Measurements from ENCODE around the gene SBK2. TPM values are rescaled to one million over a fixed set of nuclear protein-coding genes. Genes with fewer than 3 reads are reported as not detected.

Gene SBK2
- total and polyA plus RNA-seq, 2 donors (not counting 1 experiment from before 2014, with no cell fraction given) = not detected

GRCh38 chr19:55488986-55489710 lies 47.8 kb downstream of the SBK2 start:
- no peak overlapping the region for H3K9ac ChIP-seq (ENCODE audit: insufficient read depth, low read length)
- no peaks in the 10 kb centered on the region for H3K27me3 ChIP-seq (ENCODE audit: control insufficient read depth, insufficient read depth, low read length)
- H3K4me1 ChIP-seq (ENCODE audit: control insufficient read depth, extremely low read depth, insufficient read depth, low read length) = peaks cover 50% of the 10 kb centered on the region
- peaks cover 9% of the 10 kb centered on the region for H3K79me2 ChIP-seq (ENCODE audit: control insufficient read depth, insufficient read depth, low read length)
- H3K9me3 ChIP-seq (ENCODE audit: control insufficient read depth, insufficient read depth, low read depth, low read length) = no peaks in the 10 kb centered on the region
- no peak overlapping the region for H2AFZ ChIP-seq (ENCODE audit: low read length)
- peak overlapping the region; percentile 75 for H3K4me2 ChIP-seq (ENCODE audit: extremely low read depth, insufficient read depth, low read length)
- H4K20me1 ChIP-seq (ENCODE audit: control insufficient read depth, extremely low read depth, insufficient read depth, low read length) = no peaks in the 10 kb centered on the region
- H3K36me3 ChIP-seq (ENCODE audit: control insufficient read depth, insufficient read depth, low read length) = peaks cover 1% of the 10 kb centered on the region
- peak overlapping the region in 1 of 4 experiments; percentile 53 for H3K4me3 ChIP-seq (replicated peaks in 1 of 4; ENCODE audit: control extremely low read depth in 1 of 4, insufficient read depth in 1 of 4, low read depth in 3 of 4, low read length in 4 of 4)
- TF ChIP-seq CTCF (conservative IDR thresholded peaks at IDR 0.05 in 1 of 2, IDR thresholded peaks at IDR 0.05 in 1 of 2; ENCODE audit: low read depth in 1 of 2, low read length in 2 of 2) = no peak
- TF ChIP-seq EZH2 (IDR thresholded peaks at IDR 0.05; ENCODE audit: low read length, missing control alignments) = no peak
- peak; percentile 19 to 49 for DNase-seq (ENCODE audit: low read depth in 2 of 2)
- H3K27ac ChIP-seq (ENCODE audit: insufficient read depth, low read length) = no peak overlapping the region

- TF ChIP-seq CTCF (conservative IDR thresholded peaks at IDR 0.05 in 1 of 2, IDR thresholded peaks at IDR 0.05 in 1 of 2; ENCODE audit: low read depth in 1 of 2, low read length in 2 of 2) = no peak
- H2AFZ ChIP-seq (ENCODE audit: low read length) = no peak within 1 kb of the TSS
- peak within 1 kb of the TSS; percentile 100 for H3K4me2 ChIP-seq (ENCODE audit: extremely low read depth, insufficient read depth, low read length)
- no peaks in the 10 kb centered on the region for H3K9me3 ChIP-seq (ENCODE audit: control insufficient read depth, insufficient read depth, low read depth, low read length)
- DNase-seq (ENCODE audit: low read depth in 2 of 2) = peak; percentile 65 to 71
- peaks cover 4% of the 10 kb centered on the region for H3K36me3 ChIP-seq (ENCODE audit: control insufficient read depth, insufficient read depth, low read length)
- peak within 1 kb of the TSS; percentile 35 to 70 (median 45) for H3K4me3 ChIP-seq (replicated peaks in 1 of 4; ENCODE audit: control extremely low read depth in 1 of 4, insufficient read depth in 1 of 4, low read depth in 3 of 4, low read length in 4 of 4)
- H3K27ac ChIP-seq (ENCODE audit: insufficient read depth, low read length) = peak within 1 kb of the TSS; percentile 96
- no peaks in the 10 kb centered on the region for H3K27me3 ChIP-seq (ENCODE audit: control insufficient read depth, insufficient read depth, low read length)
- H3K9ac ChIP-seq (ENCODE audit: insufficient read depth, low read length) = peak within 1 kb of the TSS; percentile 91
- H3K79me2 ChIP-seq (ENCODE audit: control insufficient read depth, insufficient read depth, low read length) = peaks cover 9% of the 10 kb centered on the region
- H4K20me1 ChIP-seq (ENCODE audit: control insufficient read depth, extremely low read depth, insufficient read depth, low read length) = no peaks in the 10 kb centered on the region
- H3K4me1 ChIP-seq (ENCODE audit: control insufficient read depth, extremely low read depth, insufficient read depth, low read length) = peaks cover 47% of the 10 kb centered on the region
Observed at GRCh38 chr19:55487924-55488687, 48.8 kb downstream of the SBK2 start, which contains the start of gene SSC5D. Gene SSC5D, plus strand, starts transcription at chr19:55488436. Its CDS starts 154 bp downstream, at chr19:55488590.
